ENCODE measurements around the gene TRIM60.
A peak's percentile ranks its signal among the peaks of the same experiment; 100 is the strongest.
"Not testable (repeated sequence)": the region's sequence is repeated elsewhere in the genome, so short reads cannot be mapped to it uniquely, and the experiment has no call there.

TRIM60 gene

GRCh38 chr4:165053645-165054044 is 21.8 kb downstream of the TRIM60 start, which contains the start of gene TRIM75:
Gene TRIM75 (plus strand): TSS chr4:165053866. CDS start chr4:165059148, 5,282 bp downstream.
- DNase-seq (ENCODE audit: low read depth, low spot score) = no peak

DNA sequence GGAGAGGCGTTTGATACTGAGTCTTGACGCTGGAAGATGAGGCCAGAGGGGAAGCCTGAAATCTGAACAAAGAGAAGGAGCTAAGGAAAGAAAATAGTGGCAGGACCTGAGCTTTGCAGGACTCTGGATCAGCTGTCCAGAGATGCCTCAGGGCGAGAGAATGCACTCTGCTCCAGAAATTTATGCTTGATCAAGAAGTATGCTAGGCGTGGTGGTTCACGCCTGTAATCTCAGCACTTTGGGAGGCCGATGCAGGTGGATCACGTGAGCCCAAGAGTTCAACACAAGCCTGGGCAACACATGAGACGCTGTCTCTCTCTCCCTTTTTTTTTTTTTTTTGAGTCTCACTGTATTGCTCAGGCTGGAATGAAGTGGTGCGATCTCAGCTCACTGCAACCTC is 23.8 kb downstream of the TRIM60 start:
- DNase-seq (ENCODE audit: low read depth, low spot score) = no peak

DNA sequence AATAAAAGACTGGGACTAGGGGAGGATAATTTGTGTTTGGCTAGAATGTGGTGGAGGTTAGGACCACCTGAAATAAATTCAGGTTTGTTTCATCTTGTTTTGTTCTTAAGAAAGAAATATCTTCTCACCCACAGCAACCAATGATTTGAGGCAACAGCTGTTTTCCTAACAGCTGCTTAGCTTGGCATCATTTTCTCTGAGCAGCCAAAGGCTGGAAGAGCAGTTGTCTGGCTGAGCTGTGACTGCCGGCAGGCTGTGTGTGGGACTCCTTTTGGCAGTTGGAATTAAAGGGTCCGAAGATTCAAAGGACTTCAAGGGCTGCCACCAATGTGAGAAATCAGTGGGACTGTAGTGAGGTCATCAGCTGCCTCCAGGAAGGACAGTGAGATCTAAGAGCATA is 26.9 kb downstream of the TRIM60 start:
- no peak for DNase-seq (ENCODE audit: low read depth, low spot score)

DNA sequence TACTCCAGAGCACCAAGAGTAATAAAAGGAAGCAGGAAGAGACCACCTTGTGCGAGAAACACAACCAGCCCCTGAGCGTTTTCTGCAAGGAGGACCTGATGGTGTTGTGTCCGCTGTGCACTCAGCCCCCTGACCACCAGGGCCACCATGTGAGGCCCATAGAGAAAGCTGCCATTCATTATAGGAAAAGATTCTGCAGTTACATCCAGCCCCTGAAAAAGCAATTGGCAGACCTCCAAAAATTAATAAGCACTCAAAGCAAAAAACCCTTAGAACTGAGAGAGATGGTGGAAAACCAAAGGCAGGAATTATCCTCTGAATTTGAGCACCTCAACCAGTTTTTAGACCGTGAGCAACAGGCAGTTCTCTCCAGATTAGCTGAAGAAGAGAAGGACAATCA is 27.6 kb downstream of the TRIM60 start:
- no peak for DNase-seq (ENCODE audit: low read depth, low spot score)

GRCh38 chr4:165060938-165061337 is 29.1 kb downstream of the TRIM60 start:
- DNase-seq (ENCODE audit: low read depth, low spot score) = no peak

GRCh38 chr4:165070560-165070959 is 38.8 kb downstream of the TRIM60 start:
- no peak for DNase-seq (ENCODE audit: low read depth, low spot score)

DNA sequence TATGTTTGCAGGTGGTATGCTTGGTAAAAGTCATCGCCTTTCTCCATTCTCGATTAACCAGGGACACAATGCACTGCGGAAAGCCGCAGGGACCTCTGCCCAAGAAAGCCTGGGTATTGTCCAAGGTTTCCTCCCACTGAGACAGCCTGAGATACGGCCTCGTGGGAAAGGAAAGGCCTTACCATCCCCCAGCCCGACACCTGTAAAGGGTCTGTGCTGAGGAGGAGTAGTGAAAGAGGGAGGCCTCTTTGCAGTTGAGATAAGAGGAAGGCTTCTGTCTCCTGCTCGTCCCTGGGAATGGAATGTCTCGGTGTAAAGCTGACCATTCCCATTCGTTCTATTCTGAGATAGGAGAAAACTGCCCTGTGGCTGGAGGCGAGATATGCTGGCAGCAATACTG is 41.5 kb downstream of the TRIM60 start:
- DNase-seq (ENCODE audit: low read depth, low spot score) = not testable (repeated sequence)

GRCh38 chr4:165077034-165077578 is 45.3 kb downstream of the TRIM60 start:
- DNase-seq (ENCODE audit: low read depth, low spot score) = no peak

DNA sequence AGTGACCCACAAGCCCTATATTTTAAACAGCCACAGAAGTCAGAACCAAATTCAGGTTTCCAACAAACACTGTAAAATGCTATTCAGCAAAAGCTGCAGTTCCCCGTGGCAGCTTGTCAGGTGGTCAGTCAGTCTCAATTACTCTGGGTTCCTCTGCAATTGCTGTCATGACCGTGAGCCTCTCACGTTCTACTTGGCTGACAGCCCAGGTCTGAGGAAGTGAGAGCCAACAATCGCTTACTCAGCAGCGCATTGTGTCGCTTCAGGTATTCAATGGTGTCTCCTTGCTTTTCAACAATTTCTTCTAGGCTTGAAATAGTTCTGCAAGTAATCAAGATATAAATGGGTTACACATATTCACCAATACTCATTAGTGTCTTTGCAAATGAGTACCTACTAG is 47.7 kb downstream of the TRIM60 start:
- peak; percentile 69 for DNase-seq (ENCODE audit: low read depth, low spot score)

- DNase-seq (ENCODE audit: low read depth, low spot score) = not testable (repeated sequence)
Measured at GRCh38 chr4:165084787-165085186, 53.0 kb downstream of the TRIM60 start.

DNA sequence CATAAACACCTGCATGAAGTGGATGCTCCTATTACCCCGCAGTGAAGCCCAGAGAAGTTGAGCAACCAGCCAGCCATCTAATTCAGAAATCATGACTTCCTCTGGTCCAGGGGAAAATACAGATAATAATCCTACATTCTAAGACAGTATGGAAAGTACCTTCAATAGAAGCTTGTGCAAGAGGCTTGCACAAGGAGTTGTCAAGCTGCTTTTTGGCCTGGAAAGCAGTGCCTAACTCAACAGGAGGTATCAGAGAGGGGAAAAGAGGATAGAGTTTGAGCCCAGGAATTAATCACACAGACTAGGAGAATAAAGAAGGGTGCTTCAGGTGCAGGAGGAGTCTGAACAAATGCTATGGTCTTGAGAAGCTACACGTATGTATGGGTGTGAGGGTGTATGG is 54.1 kb downstream of the TRIM60 start:
- no peak for DNase-seq (ENCODE audit: low read depth, low spot score)

GRCh38 chr4:165088366-165088765 is 56.6 kb downstream of the TRIM60 start:
- no peak for DNase-seq (ENCODE audit: low read depth, low spot score)

Data from astrocyte of the hippocampus (primary cell).